HG03378 (cell line): ENCODE data around the gene RAB36.

ENCODE experiments used
- ATAC-seq: cut with Tn5 transposase; IDR thresholded peaks from one replicate; pipeline ENCODE4 v1.9.1; 2021; ENCODE audit warnings: mild to moderate bottlenecking, moderate library complexity; ENCODE audit not compliant: unreplicated experiment

The RAB36 gene

DNA sequence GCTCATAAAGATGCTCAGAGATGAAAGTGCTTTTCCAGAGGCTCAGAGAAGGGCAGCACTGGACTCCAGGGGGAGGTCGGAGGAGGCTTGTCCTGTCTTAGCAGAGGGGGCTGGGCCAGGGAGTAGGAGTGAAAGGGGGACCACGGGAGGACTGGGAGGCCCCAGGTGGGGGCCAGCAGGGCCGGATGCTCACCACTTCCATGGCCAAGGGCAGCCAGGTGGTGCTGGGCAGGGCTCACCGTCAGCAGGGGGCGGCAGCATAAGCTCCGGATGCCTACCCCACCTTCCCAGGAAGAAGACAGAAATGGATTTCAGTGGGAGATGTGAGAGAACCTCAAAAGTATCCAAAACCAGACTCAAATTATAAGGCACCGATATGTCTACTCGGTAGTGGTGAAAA, 11.0 kb downstream of the RAB36 start:
- ATAC-seq = no peak

DNA sequence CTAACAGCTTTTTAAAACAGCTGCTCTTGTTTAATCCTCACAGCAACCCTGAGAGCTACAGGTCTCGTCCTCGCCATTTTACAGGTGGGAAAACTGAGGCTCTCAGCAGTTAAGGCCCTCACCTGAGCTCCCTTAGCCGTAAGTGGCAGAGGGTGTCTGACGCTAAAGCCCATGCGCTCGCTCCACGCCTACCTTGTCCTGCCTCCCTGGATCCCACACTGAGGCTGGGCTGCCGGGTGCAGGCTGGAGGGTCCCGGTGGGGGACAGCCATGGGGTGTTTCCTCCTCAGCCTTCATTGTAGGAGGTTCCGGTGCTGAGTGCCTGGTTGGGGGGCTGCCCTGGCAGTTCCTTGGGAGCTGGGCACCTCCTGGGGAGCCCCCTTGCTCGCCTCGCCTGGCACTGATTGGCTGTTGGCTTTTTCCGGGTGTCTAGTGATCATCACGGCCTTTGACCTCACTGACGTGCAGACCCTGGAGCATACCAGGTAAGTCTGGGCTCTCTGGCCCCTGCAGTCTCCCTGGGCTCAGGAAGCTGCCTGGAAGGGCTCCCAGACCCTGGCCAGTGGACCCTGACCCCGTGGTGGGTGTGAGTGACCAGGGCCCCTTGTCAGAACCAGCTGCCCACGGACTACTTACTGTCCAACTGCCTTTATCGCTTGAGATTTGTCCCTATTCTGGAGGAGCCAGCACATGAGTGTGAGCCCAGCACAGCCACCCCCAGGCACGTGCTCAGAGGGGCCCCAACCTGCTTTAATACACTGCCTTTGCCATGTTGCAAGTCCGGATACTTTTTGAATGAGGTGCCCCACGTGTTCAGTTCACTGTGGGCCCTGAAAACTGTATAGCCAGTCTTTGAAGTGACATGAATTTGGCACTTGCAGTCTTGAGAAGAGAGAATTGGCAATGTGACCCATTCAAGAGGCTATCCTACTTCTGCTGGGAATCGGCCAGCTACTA, 12.6 kb downstream of the RAB36 start:
- ATAC-seq = no peak

DNA sequence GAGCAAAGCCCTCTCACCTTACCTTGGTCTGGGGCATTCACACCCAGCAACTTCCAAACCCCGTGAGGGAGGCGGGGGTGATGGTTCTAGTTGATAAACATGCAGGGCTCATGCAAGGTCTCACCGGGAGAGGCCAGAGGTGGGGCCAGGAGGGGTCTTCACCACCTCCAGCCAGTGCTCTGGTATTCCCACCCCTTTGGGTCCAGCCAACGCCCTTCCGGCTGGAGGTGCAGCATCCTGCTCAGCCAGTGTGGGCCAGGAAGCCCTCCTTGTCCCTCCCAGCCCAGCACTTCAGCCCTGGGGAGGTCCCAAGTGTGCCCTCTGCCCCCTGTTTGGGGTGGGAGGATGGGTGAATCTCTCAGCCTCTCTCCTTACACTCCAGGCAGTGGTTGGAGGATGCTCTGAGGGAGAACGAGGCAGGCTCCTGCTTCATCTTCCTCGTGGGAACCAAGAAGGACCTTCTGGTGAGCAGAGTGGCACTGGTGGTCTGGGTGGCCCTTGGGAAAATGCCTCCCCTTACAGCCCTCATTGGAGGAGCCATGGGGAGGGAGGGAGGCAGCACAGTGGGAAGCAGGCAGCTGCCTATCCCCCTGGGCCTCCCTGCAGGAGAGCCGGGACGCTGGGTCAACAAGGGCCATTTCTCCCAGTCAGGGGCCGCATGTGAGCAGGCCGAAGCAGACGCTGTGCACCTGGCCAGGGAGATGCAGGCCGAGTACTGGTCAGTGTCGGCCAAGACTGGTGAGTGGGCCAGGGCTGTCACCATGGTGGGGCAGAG, 13.4 kb downstream of the RAB36 start:
- no peak for ATAC-seq

DNA sequence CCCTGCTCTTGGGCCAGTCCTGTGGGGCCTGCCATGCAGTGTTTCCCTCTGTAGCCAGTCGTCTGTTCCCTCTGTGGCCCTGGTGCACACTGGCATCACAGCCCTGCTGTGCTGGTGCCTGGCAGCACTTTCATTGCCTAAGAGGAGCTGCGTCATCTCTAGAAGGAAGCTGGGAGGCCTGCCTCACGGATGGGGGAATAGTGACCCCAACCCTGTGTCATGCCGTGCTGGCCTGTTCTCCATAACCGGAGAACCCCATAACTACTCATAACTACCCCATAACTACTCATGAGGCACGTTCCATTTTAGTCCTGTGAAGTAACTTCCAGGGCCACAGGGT, 14.0 kb downstream of the RAB36 start:
- no peak for ATAC-seq

DNA sequence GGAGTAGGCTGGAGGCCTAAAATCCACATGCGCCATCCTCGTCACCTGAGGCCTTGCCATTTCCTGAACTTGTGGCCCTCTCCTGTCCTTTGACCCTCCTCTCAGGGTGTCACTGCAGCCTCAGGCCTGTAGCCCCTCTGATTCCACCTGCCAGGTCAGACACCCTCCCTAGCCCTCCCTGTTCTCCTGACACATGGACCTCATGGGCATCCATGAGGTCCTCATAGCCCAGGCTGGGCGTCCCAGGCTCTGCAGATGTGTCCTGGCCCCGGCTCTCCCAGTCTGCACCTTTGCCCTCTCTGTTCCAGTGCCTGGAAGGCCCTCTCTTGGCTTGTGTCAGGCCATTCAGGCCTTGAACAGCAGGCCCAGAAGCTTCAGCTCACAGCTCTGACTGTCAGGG, 15.8 kb downstream of the RAB36 start:
- no peak for ATAC-seq

DNA sequence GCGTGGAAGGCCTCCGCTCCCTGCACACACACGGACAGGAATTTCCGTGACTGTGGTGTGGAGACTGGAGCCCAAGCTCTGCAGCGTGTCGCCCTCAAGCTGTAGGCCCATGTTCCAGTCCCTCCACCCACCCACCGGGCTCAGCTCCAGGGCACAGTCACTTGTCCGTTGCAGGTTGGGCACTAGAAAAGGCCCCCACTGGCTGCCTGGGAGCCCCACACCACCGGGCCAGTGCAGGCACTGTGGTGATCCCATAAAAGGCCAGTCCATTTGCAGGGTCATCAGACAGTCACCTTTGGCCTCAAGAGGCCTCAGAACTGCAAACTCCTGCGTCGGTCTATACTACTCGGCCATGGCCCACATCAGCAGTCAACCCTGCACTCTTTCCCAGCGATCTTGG, 16.3 kb downstream of the RAB36 start:
- ATAC-seq = no peak

DNA sequence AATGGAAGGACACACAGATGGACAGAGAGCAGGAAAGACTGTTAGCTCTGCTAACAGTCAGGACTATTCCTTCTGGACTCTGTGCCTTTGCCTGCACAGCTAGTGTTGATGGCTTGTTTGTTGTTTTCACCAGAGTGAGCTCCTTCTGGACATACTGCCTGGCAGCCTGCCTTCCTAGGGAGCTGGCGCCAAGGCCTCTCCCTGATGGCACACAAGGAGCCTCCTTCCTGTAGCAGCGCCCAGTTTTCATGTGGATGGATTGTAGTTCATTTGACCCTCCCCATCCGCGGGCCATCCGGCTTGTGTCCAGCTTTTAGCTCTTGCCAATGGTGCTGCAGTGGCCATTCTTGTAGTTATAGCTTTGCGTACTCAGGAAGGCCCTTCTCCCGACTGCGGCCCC, 18.4 kb downstream of the RAB36 start:
- ATAC-seq = no peak

DNA sequence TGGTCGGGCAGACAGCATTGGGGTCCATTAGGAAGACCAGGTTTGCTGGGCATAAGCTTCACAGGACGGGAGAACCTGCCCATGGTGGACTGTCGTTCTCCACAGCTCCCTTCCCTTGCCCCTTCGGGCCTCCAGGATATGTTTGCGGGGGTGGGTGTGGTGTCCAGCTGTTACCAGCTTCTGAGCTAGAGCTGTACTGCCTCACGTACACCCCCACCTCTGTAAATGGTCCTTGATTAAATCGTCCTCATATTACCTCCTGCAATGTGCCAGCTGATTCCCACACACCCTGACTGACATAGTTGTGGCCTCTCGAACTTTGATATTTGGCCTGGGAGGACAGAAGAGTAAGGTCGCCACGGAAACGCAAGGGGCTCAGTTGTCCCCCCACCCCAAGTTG, 18.8 kb downstream of the RAB36 start:
- ATAC-seq = no peak

DNA sequence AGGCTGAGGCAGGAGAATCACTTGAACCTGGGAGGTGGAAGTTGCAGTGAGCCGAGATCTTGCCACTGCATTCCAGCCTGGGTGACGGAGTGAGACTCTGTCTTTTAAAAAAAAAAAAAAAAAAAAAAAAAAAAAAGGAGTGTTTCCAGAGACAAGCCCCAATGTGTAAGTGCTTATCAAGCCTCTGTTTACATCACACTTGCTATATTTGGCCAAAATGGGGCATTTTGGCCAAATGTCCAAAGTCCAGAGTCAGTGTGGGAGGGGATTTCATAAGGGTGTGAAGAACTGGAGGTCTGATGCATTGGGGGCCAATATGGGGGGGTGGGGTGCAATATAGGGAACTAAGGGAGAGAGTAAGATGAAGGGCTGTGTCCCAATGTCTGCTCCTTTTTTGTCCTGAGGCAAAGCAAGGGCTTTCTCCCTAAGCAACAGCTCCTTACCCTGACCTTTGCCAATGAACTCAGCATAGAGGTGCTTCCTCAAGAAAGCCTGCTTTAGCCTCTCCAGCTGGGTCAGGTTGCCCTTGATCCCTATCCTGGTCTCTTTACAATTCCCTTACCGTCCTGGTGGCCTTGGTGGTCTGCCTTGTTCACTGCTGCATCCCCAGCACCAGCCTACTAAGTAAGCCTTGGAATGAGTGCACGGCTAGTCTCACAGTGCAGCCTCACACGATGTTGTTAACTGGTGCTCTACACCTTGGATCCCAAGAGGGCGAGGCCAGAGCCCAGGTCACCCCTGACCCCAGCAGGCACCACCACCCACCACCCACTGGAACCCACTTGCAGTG, 21.0 kb downstream of the RAB36 start:
- ATAC-seq = no peak

DNA sequence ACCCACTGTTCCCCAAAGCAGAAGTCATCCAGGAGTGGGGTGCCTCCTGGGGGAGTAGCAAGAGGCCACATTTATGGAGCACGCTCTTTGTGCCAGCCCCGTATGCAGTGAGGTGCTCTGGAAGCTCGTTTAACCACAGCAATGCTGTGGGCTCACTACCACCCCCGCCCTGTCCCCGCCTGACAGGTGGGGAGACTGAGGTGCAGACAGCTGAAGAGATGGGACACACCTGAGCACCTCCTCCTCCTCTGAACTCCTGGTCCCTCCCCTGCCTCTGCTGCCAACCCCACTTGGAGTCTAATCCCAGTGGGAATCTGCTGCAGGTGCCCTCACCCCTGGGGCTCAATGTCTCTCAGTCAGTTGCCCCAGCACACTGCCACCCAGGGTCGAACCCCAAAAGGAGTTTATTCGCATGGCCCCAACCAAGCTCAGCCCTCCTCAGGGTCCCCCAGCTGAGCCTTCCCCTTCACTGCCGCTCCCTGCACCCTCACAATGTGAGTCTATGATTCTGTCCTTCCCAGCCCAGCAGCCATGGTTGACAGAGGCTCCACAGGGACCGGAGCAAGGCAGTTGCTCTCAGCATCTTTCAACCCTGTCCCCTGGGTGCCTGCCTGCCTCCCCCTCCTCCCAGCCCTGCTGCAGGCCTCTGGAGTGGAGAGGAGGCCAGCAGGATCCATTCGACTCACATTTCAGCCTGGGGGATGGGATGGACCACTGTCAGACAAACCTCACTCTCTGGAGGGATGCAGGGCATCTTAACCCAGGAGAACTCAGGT, 21.8 kb downstream of the RAB36 start:
- ATAC-seq = no peak

DNA sequence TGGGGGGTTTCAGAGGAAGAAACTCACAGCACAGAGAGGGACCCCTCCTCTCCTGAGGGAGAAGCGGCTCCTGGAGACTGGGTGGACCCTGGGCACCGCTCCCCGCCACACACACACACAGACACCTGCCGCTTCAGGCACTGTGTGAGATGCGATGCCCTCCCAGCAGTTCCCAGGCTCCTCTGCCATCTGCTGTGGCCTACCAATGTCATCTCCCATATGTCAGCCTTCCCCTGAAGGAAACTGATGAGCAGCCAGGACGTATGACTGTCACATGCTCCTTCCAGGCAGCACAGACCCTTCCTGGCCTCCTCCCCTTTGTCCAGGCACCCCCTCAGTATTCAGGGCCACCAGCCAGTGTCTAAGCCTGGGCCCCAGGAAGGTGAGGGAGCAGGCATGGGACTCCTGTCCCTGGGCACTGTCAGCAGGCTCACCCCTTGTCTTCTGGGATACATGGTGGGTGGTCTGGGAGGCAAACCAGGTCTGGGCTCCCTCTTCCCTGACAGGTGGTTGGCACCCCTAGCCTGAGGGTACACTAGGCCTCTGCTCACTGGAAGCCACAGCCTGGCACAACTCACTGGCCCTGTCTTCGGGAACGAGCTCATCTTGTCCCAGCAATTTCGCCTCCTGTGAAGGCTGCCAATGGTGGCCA, 23.2 kb downstream of the RAB36 start:
- no peak for ATAC-seq

DNA sequence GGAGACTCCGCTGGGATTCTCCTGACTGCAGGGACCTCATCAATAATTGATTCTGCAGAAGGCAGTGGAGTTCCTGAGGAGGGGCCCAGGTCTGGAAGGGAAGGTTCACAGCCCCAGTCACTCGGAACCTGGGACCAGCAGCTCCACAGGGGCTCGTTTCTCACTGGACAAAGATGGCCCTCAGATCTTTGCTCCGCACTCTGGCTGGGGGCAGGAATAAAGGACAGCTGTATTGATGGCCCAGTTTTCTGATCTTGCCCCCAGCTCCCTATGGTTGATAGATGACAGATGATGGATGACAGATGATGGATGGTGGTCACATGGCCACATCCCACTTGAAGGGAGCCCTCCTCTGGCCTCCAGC, 23.7 kb downstream of the RAB36 start:
- no peak for ATAC-seq

DNA sequence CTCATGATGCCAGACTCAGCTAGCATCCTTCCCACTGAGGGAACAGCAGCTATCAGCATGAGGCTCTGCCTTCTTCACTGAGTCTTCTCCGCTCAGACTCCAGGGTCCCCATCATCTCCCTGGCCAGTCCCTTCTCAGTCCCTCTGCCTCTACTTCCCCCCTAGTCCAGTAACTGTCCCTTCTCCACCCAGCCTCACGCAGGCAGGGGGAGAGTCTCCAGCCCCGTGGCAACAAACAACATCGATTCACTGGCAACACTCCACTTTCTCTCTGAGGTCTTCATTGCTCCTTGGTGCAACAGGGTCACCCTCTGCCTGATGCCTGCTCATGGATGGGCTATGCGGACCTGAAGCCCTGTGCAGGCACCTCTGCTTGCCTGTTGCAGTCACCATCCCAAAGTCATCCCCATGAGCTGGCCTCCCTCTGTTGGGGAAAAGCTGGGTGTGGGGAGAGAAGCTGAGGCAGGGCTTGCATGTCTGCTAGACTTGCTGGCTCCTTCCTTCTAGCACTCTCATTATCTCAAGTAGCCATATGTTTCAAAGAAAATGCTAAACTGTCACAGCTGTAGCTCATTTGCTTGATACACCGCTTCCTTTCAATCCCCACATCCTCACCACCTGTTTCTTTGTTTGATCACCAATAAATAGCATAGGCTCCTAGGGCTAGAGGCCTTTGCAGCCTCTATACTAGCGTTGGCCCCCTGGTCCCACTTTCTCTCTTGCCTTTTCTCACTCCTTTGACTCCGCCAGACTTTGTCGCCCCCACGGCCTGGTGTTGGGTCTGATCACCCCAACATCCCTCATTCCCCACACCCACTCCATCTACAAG, 30.8 kb downstream of the RAB36 start:
- no peak for ATAC-seq

DNA sequence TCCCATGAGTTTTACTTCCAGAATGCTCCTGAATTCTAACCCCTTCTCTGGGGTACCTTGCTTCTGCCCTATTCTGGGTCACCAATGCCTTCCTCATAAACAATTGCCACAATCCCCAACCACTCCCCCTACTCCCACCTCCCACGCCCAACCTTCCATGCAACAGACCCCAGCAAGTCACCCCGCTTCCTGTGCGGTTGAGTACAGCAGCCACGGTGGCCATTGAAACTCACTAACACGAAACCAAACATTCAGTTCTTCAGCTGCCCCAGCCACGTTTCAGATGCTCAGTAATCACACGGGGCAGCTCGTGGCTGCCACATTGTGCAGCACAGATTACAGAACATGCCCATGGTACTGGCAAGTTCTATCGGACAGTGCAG, 31.4 kb downstream of the RAB36 start:
- no peak for ATAC-seq

DNA sequence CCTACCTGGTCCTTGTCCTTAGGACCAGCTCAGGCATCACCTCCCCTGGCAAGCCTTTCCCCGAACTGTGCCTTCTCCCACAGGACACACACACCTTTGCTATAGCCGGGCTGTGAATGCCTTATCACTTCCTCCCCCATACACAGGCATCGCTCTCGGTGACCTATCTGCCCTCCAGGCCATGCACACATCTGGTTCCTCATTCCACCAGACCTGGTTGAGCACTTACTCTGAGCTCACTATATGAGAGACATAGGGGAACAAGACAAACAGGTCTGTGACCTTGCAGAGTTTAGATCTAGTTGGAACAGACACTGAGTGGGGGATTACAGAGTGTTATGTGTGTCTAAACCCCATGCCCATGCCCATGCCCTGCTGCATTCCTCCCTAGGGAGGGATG, 31.9 kb downstream of the RAB36 start:
- ATAC-seq = no peak

DNA sequence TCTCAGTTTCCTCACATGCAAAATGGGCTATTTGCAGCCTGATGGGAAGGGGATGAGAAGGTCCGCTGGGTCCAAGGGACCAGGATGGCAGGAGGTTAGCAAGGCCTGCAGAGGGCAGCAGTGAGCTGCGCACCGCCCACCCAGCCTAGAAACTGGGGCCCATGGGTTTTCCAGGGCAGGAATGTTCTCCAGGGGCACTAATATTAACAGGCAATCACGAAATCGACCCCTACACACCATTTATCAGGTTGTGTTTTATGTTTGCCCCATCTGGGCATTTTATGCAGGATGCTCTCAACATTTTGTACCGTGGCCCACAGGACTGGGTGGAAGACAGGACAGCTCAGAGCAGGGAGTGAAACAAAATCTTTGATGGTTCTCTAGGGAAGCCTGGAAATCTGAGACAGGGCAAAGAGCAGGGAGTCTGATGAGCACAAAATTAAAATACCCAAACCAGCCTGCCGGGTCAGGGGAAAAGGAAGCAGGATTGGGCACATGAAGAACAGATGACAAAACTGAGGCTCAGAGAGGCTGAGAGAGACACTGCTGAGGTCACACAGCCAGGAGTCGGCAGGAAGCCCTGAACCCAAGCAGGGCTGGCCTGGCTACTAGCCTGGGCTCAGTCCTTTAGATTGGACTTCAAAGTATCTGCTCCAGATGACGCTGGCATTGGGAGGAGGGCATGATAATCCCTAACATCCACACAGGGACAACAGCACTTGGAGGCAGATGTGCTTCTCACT, 33.4 kb downstream of the RAB36 start:
- ATAC-seq = no peak

DNA sequence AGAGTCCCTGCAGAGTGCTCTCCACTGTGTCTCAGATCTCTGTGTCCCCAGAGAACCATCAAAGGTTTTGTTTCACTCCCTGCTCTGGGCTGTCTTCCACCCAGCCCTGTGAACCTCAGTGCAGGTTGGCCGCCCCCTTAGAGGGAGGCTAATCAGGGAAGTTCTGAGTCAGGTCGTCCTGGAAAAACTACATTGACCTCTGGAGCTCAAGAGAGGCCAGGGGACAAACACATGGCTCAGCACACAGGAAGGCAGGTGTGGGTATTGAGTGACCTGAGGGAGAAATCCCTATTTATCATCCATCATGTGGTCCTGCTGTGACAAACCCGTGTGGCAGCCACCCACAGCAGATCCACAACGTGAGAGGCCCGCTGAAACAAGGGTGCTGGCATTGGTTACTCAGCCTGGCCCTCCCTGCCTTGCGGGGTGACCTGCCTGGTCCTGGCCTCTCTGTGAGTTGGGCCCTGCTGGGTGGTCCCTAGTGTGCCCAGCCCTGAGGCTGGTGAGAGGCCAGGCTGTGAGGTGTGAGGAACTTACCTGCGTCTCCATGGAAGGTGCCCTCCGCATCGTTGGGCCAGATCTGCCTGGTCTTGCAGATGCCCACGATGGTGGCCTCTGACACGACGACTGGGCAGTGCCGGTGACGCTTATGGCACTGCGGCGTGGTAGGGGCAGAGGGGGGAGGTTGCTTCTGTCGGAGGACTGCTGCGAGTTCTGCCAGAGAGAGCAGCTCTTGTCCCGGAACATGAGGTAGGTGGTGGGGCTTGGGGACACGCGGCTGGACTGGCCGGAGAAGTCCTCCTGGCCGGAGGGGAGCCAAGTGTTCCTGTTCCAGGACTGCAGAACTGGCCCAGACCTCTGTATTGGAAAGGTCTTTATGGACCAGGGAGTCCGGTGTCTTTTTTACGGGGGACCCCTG, 34.4 kb downstream of the RAB36 start:
- ATAC-seq = no peak
